Measurements from ENCODE around the gene GCLM.
A peak's percentile ranks its signal among the peaks of the same experiment; 100 is the strongest.

Gene GCLM

GRCh38 chr1:93845538-93846205 is 63.6 kb downstream of the GCLM start:
- DNase-seq, result no peak

DNA sequence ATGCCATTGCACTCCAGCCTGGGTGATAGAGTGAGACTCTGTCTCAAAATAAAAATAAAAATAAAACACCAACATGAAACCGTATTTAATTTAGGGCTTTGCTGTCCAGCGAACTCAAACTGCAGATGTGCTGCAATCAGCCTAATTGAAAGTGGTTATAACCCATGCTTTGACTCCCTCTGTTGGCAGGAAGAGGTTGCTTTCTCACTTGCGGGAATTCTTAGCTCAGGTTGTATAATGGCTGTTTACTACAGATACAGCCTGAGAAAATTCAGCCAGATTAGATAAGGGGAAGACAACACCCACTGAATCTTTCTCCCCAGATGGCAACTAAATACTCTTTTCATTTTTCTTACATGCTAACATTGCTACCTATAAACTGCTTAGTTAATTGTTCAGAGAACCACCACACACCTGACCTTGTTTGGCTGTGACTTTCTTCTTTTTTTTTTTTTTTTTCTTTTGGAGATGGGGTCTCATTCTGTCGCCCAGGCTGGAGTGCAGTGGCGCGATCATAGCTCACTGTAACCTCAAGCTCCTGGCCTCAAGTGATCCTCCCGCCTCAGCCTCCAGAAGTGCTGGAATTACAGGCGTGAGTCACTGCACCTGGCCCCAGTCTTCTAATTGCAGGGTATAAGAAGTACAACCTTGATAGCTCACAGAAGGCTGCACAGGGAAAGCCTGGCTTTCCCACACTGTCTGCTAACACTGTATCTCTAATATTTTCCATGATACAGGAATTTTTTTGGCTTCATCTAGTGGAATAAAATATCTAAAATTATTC is 64.8 kb downstream of the GCLM start:
- DNase-seq, result peak; percentile 80 to 81

DNA sequence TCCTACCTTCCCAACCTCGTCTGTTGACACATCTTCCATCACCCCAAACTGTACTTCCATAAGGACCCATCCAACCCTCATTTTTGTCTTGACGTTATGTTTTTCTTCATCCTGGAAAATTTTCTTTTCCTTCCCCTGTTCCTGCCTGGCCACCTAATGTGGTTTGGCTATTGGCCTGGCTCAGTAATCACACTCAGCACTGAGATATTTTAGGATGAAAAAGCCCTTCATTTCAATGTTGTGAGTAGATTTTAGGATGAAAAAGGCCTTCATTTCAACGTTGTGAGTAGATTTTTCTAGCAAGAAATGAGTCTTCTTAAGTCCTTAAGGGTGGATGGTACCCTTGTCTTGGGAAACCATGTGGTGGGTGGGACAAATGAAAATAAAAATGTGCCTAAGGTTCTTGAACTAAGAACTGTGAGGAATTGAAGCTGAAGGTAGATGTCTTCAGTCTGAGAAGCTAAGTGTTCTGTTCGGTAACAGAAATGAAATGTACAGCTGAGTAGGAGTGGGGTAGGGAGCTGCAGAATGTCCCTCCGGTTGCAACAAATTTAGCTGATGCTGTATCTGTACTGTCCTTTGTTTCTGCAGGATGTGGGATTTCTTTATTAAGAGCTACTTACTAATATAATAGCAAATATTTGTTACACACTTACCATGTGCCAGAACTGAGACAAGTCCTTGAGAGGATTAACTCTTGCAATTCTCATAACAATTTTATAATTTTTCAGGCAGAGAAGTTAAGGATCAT is 66.3 kb downstream of the GCLM start:
- no peak for DNase-seq

- no peak for DNase-seq
Measured at GRCh38 chr1:93841771-93842170, 67.5 kb downstream of the GCLM start.

DNA sequence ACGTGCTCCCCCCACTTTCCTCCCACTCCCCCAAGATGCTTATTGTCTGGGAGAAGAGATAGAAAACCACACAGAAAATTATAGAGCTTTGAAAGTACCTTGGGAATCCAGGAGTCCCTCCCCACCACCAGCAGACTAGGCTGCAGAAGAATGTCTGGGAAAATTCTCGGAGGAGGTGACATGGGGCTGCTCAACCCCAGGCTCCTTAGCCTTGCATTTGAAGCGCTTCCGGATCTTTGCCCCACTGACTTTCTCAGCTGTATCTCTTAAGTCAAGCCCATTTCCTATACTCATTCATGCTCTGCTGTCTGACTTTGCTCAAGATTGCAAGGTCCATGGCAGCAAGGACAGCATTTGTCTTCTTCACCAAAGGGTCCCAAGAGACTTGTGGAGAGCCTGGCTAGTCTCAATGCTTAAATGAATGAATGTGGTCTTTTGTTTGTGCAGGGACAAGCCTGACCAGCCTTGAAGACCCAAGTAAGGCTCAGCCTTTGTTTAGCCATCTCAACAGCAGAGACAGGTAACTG is 68.2 kb downstream of the GCLM start:
- no peak for DNase-seq

GRCh38 chr1:93839753-93840152 is 69.5 kb downstream of the GCLM start:
- DNase-seq, result no peak

DNA sequence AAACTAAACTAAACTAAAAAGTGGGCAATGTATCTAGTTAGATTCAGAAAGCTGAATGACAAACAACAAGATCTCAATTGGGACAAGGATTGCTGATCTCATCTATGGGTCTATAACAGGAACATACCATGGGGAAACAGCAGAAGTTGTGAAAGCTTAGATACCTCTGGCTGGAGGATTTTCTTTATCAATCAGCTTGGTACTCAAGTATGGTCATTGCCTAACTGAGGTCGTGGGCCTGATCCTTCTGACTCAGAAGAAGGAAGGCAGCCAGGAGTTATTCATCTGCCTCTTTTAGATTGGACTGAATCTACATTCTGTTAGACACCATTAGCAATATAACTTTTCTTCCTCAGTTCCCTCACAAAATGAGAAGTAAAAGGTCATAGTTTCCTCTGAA is 69.9 kb downstream of the GCLM start:
- peak; percentile 79 to 87 for DNase-seq

- DNase-seq, result no peak
Measured at GRCh38 chr1:93837961-93838360, 71.3 kb downstream of the GCLM start.

Measured in inflammatory macrophage (primary cell).